ENCODE measurements around the gene IQSEC3.

IQSEC3 gene

DNA sequence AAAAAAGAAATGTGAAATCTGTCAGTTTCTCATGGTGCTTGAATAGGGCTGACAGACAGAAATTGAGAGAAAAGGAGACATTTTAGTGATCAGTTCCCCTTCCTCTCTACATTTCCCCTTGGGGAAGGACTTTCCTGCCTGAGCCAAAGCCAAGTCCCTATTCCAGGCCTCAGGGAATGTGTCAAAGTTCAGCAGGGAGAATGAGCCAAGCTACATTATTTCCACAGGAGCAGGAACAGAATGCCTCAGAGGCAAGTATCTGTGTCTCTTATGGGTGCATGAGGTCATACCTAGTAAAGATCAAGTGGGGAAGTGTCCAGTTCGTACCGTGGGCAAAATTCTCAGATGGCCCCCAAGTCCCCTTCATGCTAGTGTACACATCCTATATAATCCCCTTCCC, 68.6 kb downstream of the IQSEC3 start:
- Histone ChIP-seq H3K27ac (ENCODE audit: low read length) (no peak overlapping the region), H3K4me3 (ENCODE audit: low read length) (no peak overlapping the region), H3K36me3 (replicated peaks; ENCODE audit: low read depth, low read length) (no peaks in the 10 kb centered on the region), H3K9me3 (ENCODE audit: insufficient read depth, low read length) (no peaks in the 10 kb centered on the region), H3K9ac (ENCODE audit: low read length) (no peak overlapping the region), H3K79me2 (ENCODE audit: low read length) (no peaks in the 10 kb centered on the region), H3K27me3 (ENCODE audit: low read depth, low read length) (no peaks in the 10 kb centered on the region), H2AFZ (ENCODE audit: low read depth, low read length) (no peak overlapping the region), H4K20me1 (ENCODE audit: insufficient read depth, low read length) (no peaks in the 10 kb centered on the region), H3K4me2 (ENCODE audit: low read length) (no peak overlapping the region), H3K4me1 (ENCODE audit: low read length) (no peaks in the 10 kb centered on the region)
- TF ChIP-seq, protein P1, sequence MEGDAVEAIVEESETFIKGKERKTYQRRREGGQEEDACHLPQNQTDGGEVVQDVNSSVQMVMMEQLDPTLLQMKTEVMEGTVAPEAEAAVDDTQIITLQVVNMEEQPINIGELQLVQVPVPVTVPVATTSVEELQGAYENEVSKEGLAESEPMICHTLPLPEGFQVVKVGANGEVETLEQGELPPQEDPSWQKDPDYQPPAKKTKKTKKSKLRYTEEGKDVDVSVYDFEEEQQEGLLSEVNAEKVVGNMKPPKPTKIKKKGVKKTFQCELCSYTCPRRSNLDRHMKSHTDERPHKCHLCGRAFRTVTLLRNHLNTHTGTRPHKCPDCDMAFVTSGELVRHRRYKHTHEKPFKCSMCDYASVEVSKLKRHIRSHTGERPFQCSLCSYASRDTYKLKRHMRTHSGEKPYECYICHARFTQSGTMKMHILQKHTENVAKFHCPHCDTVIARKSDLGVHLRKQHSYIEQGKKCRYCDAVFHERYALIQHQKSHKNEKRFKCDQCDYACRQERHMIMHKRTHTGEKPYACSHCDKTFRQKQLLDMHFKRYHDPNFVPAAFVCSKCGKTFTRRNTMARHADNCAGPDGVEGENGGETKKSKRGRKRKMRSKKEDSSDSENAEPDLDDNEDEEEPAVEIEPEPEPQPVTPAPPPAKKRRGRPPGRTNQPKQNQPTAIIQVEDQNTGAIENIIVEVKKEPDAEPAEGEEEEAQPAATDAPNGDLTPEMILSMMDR (IDR thresholded peaks at IDR 0.05; ENCODE audit: low read depth, low read length): no peak
- no peak for TF ChIP-seq EZH2phosphoT487 (IDR thresholded peaks at IDR 0.05; ENCODE audit: low read depth)

DNA sequence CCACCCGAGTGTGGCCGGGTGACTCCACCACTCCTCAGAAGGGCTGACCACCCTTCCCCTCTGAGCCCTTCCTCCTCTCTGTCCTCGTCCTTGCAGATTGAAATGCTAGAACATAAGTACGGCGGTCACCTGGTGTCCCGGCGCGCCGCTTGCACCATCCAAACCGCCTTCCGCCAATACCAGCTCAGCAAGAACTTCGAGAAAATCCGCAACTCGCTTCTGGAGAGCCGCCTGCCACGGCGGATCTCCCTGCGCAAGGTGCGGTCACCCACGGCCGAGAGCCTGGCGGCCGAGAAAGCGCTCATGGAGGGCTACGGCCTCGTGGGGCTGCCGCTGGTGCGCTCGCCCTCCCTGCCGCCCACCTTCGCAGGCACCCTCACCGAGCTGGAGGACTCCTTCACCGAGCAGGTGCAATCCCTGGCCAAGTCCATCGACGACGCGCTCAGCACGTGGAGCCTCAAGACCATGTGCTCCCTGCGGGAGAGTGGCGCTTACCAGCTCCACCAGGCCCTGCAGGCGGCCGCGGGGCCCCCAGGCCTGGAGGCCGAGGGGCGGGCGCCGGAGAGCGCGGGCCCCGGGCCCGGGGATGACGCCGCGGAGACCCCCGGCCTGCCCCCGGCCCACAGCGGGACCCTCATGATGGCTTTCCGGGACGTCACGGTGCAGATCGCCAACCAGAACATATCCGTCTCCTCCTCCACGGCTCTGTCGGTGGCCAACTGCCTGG, 71.8 kb downstream of the IQSEC3 start:
- Histone ChIP-seq H3K79me2 (ENCODE audit: low read length) (no peaks in the 10 kb centered on the region), H3K27ac (ENCODE audit: low read length) (no peak overlapping the region), H4K20me1 (ENCODE audit: insufficient read depth, low read length) (no peaks in the 10 kb centered on the region), H3K9me3 (ENCODE audit: insufficient read depth, low read length) (no peaks in the 10 kb centered on the region), H3K9ac (ENCODE audit: low read length) (no peak overlapping the region), H3K27me3 (ENCODE audit: low read depth, low read length) (no peaks in the 10 kb centered on the region), H3K36me3 (replicated peaks; ENCODE audit: low read depth, low read length) (no peaks in the 10 kb centered on the region), H2AFZ (ENCODE audit: low read depth, low read length) (no peak overlapping the region), H3K4me3 (ENCODE audit: low read length) (no peak overlapping the region), H3K4me1 (ENCODE audit: low read length) (no peaks in the 10 kb centered on the region), H3K4me2 (ENCODE audit: low read length) (no peak overlapping the region)
- no peak for TF ChIP-seq EZH2phosphoT487 (IDR thresholded peaks at IDR 0.05; ENCODE audit: low read depth)
- TF ChIP-seq, protein P1 (IDR thresholded peaks at IDR 0.05; ENCODE audit: low read depth, low read length): no peak

DNA sequence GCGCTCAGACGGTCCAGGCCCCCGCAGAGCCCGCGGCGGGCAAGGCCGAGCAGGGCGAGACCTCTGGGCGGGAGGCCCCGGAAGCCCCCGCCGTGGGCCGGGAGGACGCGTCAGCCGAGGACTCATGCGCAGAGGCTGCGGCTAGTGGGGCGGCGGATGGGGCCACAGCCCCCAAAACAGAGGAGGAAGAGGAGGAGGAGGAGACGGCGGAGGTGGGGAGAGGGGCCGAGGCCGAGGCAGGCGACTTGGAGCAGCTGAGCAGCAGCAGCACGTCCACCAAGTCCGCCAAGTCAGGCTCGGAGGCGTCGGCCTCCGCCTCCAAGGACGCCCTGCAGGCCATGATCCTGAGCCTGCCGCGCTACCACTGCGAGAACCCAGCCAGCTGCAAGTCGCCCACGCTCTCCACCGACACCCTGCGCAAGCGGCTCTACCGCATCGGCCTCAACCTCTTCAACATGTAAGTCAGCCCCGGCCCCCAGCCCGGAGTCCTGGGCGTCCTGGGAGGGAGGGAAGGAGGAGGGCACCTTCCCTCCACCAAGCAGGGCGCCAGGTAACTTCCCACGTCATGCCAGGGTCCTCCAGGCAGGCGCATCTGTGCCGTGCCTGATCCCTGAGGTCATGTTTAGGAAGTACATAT, 72.4 kb downstream of the IQSEC3 start:
- H3K27me3 ChIP-seq (ENCODE audit: low read depth, low read length): no peaks in the 10 kb centered on the region

DNA sequence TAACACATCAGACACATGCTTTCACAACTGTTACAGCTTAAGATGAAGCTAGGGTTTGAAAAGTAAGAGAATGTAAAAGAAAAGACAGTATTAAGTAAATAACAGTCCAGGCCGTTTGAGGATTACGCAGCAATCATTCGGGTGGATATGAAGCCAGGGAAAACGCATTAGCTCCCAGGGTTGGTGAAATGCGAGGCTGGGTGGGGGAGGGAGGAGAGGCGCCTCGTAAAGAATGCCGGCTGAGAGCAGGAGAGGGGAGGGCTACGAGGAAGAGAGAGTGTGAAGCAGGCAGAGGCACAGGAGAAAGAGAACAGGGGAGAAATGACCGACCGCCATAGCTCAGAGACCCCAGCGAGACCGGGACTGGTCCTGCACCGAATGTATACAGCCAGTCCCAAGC, 73.0 kb downstream of the IQSEC3 start:
- Histone ChIP-seq H3K36me3 (replicated peaks; ENCODE audit: low read depth, low read length) (no peaks in the 10 kb centered on the region), H3K9ac (ENCODE audit: low read length) (no peak overlapping the region), H3K4me2 (ENCODE audit: low read length) (no peak overlapping the region), H4K20me1 (ENCODE audit: insufficient read depth, low read length) (no peaks in the 10 kb centered on the region), H3K4me1 (ENCODE audit: low read length) (no peaks in the 10 kb centered on the region), H3K79me2 (ENCODE audit: low read length) (no peaks in the 10 kb centered on the region), H3K27ac (ENCODE audit: low read length) (no peak overlapping the region), H2AFZ (ENCODE audit: low read depth, low read length) (no peak overlapping the region), H3K4me3 (ENCODE audit: low read length) (no peak overlapping the region), H3K9me3 (ENCODE audit: insufficient read depth, low read length) (no peaks in the 10 kb centered on the region), H3K27me3 (ENCODE audit: low read depth, low read length) (no peaks in the 10 kb centered on the region)
- TF ChIP-seq, protein P1 (IDR thresholded peaks at IDR 0.05; ENCODE audit: low read depth, low read length): no peak
- no peak for TF ChIP-seq EZH2phosphoT487 (IDR thresholded peaks at IDR 0.05; ENCODE audit: low read depth)

More for the DNA sequence above, 72.4 kb downstream of the IQSEC3 start:
- H3K79me2 ChIP-seq (ENCODE audit: low read length): no peaks in the 10 kb centered on the region
- no peak overlapping the region for H3K4me2 ChIP-seq (ENCODE audit: low read length)
- H4K20me1 ChIP-seq (ENCODE audit: insufficient read depth, low read length): no peaks in the 10 kb centered on the region
- H3K4me3 ChIP-seq (ENCODE audit: low read length): no peak overlapping the region
- no peak overlapping the region for H3K27ac ChIP-seq (ENCODE audit: low read length)
- H3K9me3 ChIP-seq (ENCODE audit: insufficient read depth, low read length): no peaks in the 10 kb centered on the region
- H3K4me1 ChIP-seq (ENCODE audit: low read length): no peaks in the 10 kb centered on the region
- no peak overlapping the region for H2AFZ ChIP-seq (ENCODE audit: low read depth, low read length)
- no peak overlapping the region for H3K9ac ChIP-seq (ENCODE audit: low read length)
- H3K36me3 ChIP-seq (replicated peaks; ENCODE audit: low read depth, low read length): no peaks in the 10 kb centered on the region
- TF ChIP-seq EZH2phosphoT487 (IDR thresholded peaks at IDR 0.05; ENCODE audit: low read depth): no peak
- TF ChIP-seq, protein P1 (IDR thresholded peaks at IDR 0.05; ENCODE audit: low read depth, low read length): no peak

Measured in OCI-LY3 (cell line).